ENCODE data around the gene ARNT2.
"Not testable (repeated sequence)": the region's sequence is repeated elsewhere in the genome, so short reads cannot be mapped to it uniquely, and the experiment has no call there.

Gene ARNT2

DNA sequence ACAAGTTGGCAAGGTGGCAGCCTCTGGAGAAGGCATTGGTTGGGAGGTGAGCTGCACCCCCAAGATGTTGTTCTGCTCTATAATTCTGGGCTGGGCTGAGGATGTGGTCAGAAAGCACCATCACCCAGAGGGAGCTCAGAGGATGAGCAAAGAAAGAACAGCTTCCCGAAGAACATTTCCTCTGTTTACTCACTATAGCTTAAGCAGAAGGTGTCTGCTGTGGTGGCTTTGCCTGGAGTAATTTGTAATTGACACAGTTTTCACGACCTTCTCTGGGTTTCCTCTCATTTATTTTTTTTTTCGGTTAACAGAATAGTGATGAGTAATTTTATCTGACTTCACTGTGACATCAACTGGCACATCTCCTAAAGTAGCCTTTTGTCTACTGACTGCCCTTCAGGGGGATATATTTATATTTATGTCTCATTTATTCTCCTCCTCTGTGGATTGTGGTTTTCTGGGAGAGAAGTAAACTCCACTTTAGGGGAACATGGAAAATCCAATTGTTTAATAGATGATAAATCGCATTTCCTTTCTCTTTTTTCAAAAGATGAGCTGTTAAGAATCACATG is 241.4 kb downstream of the ARNT2 start:
- Histone ChIP-seq H3K4me3 (ENCODE audit: low read length) (no peak overlapping the region), H3K27ac (ENCODE audit: low read length) (no peak overlapping the region), H3K36me3 (ENCODE audit: insufficient read depth, low read depth, low read length) (no peaks in the 10 kb centered on the region), H3K9ac (ENCODE audit: low read depth, low read length) (no peak overlapping the region), H3K4me1 (ENCODE audit: insufficient read depth, low read length) (no peaks in the 10 kb centered on the region), H3K9me3 (ENCODE audit: insufficient read depth, low read depth, low read length) (peaks cover 20% of the 10 kb centered on the region), H3K27me3 (ENCODE audit: insufficient read depth, low read length) (no peaks in the 10 kb centered on the region)

GRCh38 chr15:80647424-80647823 is 243.2 kb downstream of the ARNT2 start:
- not testable (repeated sequence) for H3K27me3 ChIP-seq (ENCODE audit: insufficient read depth, low read length); H3K9ac ChIP-seq (ENCODE audit: low read depth, low read length); H3K36me3 ChIP-seq (ENCODE audit: insufficient read depth, low read depth, low read length); H3K4me1 ChIP-seq (ENCODE audit: insufficient read depth, low read length); H3K27ac ChIP-seq (ENCODE audit: low read length); H3K4me3 ChIP-seq (ENCODE audit: low read length)
- peaks cover 30% of the 10 kb centered on the region for H3K9me3 ChIP-seq (ENCODE audit: insufficient read depth, low read depth, low read length)
